ENCODE results near the gene AMER3. TPM values are rescaled to one million over a fixed set of nuclear protein-coding genes. Genes with fewer than 3 reads are reported as not detected.

The AMER3 gene
- total RNA-seq, 2 donors from 2014 or later: not detected

GRCh38 chr2:130807659-130808385 lies 52.5 kb downstream of the AMER3 start:
- intact Hi-C loops (cut with DNase I): no loop called here
- DNase-seq: no peak
- ATAC-seq: no peak

GRCh38 chr2:130808482-130809268 lies 53.3 kb downstream of the AMER3 start:
- intact Hi-C loops (cut with DNase I): no loop called here
- DNase-seq: no peak
- ATAC-seq: no peak

- ATAC-seq (no peak), DNase-seq (no peak)
- intact Hi-C loops (cut with DNase I): no loop called here
These were observed 55.1 kb downstream of the AMER3 start for GRCh38 chr2:130810490-130810889.

GRCh38 chr2:130813722-130814121 lies 58.4 kb downstream of the AMER3 start:
- ATAC-seq (no peak), DNase-seq (no peak)
- intact Hi-C loops (cut with DNase I): no loop called here

- intact Hi-C loops (cut with DNase I): no loop called here
- DNase-seq (no peak), ATAC-seq (no peak)
These were observed 59.8 kb downstream of the AMER3 start for GRCh38 chr2:130814931-130815680.

Other genes with a start within 250 kb of the AMER3 start
- gene POTEI, start 246.2 kb upstream of the AMER3 start, total RNA-seq: not detected
- gene CFC1B, start 234.3 kb upstream of the AMER3 start, total RNA-seq: not detected
- under 1 TPM in 1 of 2 donors, not detected in 1; 0.76 TPM for gene CFC1, start 156.0 kb upstream of the AMER3 start, total RNA-seq
- not detected for gene POTEJ, start 144.1 kb upstream of the AMER3 start, total RNA-seq
- gene GPR148, start 26.5 kb upstream of the AMER3 start, total RNA-seq: not detected
- gene ARHGEF4, start 81.4 kb downstream of the AMER3 start, total RNA-seq: 1 to 10 TPM; 3.9 to 8.3 TPM